Omental fat pad (tissue), 4 donors: ENCODE data around the gene SNX6. TPM values are rescaled to one million over a fixed set of nuclear protein-coding genes. Genes with fewer than 3 reads are reported as not detected.

Source experiments
- ATAC-seq: fragments of 150-250 bp; one replicate; pipeline ENCODE4 v1.9.1; 2016; ENCODE audit warnings: mild to moderate bottlenecking, moderate library complexity; ENCODE audit not compliant: low FRiP score
- DNase-seq: peaks from one replicate; pipeline ENCODE4 v3.0.0-alpha.2; 2019; ENCODE audit warnings: low spot score
- CTCF ChIP-seq, 3 donors: fragments of 450-650 bp; IDR thresholded peaks; one replicate each; pipeline ENCODE4 v1.5.1; 2016 to 2017; ENCODE audit warnings: antibody characterized with exemption in 3 of 3, mild to moderate bottlenecking in 3 of 3, moderate library complexity in 2 of 3
- total RNA-seq, 4 donors: library from RNA; depleted of rRNA; stranded (reverse); fragments of >200 nt; gene quantifications; one replicate each; pipeline ENCODE4 v1.1.0, GENCODE V29; 2016

Gene SNX6
- total RNA-seq, 4 donors from 2014 or later = 98.7 to 172 (median 129) TPM

- no peak for DNase-seq
These were observed 33.1 kb downstream of the SNX6 start for GRCh38 chr14:34596891-34597290.

GRCh38 chr14:34593740-34594375, 36.1 kb downstream of the SNX6 start:
- no peak for TF ChIP-seq CTCF (IDR thresholded peaks at IDR 0.05)
- ATAC-seq = no peak
- no peak for DNase-seq

More at GRCh38 chr14:34596891-34597290, 33.1 kb downstream of the SNX6 start:
- TF ChIP-seq CTCF (IDR thresholded peaks at IDR 0.05) = no peak
- no peak for ATAC-seq

GRCh38 chr14:34592623-34593022, 37.3 kb downstream of the SNX6 start:
- TF ChIP-seq CTCF (IDR thresholded peaks at IDR 0.05) = no peak
- no peak for DNase-seq
- ATAC-seq = no peak

GRCh38 chr14:34583525-34583924, 46.4 kb downstream of the SNX6 start:
- no peak for TF ChIP-seq CTCF (IDR thresholded peaks at IDR 0.05)
- ATAC-seq = no peak
- no peak for DNase-seq

- ATAC-seq = no peak
- no peak for TF ChIP-seq CTCF (IDR thresholded peaks at IDR 0.05)
- no peak for DNase-seq
These were observed 47.7 kb downstream of the SNX6 start for GRCh38 chr14:34582117-34582680.

GRCh38 chr14:34580381-34580780, 49.6 kb downstream of the SNX6 start:
- no peak for DNase-seq

More at GRCh38 chr14:34580381-34580780, 49.6 kb downstream of the SNX6 start:
- no peak for TF ChIP-seq CTCF (IDR thresholded peaks at IDR 0.05)
- no peak for ATAC-seq
